Neural cell (in vitro differentiated cells): Measurements from ENCODE around the gene YWHAG.

ENCODE experiments used
- CTCF ChIP-seq: fragments of 450-650 bp; IDR thresholded peaks from 2 replicates; pipeline ENCODE4 v1.5.1; 2014; ENCODE audit warnings: antibody characterized with exemption, mild to moderate bottlenecking, moderate library complexity; ENCODE audit not compliant: poor library complexity, severe bottlenecking
- EP300 ChIP-seq: fragments of 450-650 bp; conservative IDR thresholded peaks from 2 replicates; pipeline ENCODE4 v1.6.1; 2014; ENCODE audit warnings: antibody characterized with exemption, mild to moderate bottlenecking, moderate library complexity; ENCODE audit not compliant: poor library complexity, severe bottlenecking
- EZH2 ChIP-seq: fragments of 200-600, 300-800 bp; shearing (Covaris generic), sonication (generic); IDR thresholded peaks from 2 replicates; pipeline ENCODE4 v1.6.1; 2014; ENCODE audit warnings: antibody characterized with exemption, low read length, borderline replicate concordance, mild to moderate bottlenecking; ENCODE audit not compliant: insufficient read depth, poor library complexity, severe bottlenecking
- POLR2AphosphoS5 ChIP-seq: IDR thresholded peaks from 2 replicates; pipeline ENCODE4 v1.6.1; 2012

GRCh38 chr7:76352193-76352592, 6.6 kb downstream of the YWHAG start:
- TF ChIP-seq CTCF, result no peak
- TF ChIP-seq EP300, result no peak
- TF ChIP-seq EZH2, result no peak
- TF ChIP-seq POLR2AphosphoS5, result no peak
